Activated naive CD8-positive, alpha-beta T cell treated with anti-CD3 and anti-CD28 coated beads, Interleukin-2, amount 50 U/mL, for 16 hours (primary cell): Measurements from ENCODE around the gene DUSP5.
A peak's percentile ranks its signal among the peaks of the same experiment; 100 is the strongest.

Experiments
- DNase-seq: peaks from one replicate; pipeline ENCODE4 v3.0.0-alpha.2; 2020; ENCODE audit warnings: low read depth, low spot score

Gene DUSP5

GRCh38 chr10:110546077-110546476, 48.4 kb downstream of the DUSP5 start:
- no peak for DNase-seq

- DNase-seq: no peak
These were observed 48.9 kb downstream of the DUSP5 start for GRCh38 chr10:110546499-110547110.

- DNase-seq: no peak
These were observed 49.5 kb downstream of the DUSP5 start for GRCh38 chr10:110547139-110547761.

- no peak for DNase-seq
These were observed 50.3 kb downstream of the DUSP5 start for GRCh38 chr10:110548002-110548401.

GRCh38 chr10:110549211-110549610, 51.5 kb downstream of the DUSP5 start:
- no peak for DNase-seq

- no peak for DNase-seq
These were observed 56.2 kb downstream of the DUSP5 start for GRCh38 chr10:110553905-110554304.

GRCh38 chr10:110556296-110556695, 58.6 kb downstream of the DUSP5 start:
- no peak for DNase-seq

- peak; percentile 50 for DNase-seq
These were observed 59.4 kb downstream of the DUSP5 start for GRCh38 chr10:110556969-110557601.

- no peak for DNase-seq
These were observed 60.3 kb downstream of the DUSP5 start for GRCh38 chr10:110558041-110558440.

GRCh38 chr10:110560012-110560411, 62.3 kb downstream of the DUSP5 start:
- DNase-seq: no peak
